HG02885 (cell line): Measurements from ENCODE around the gene AXL.
"Not testable (repeated sequence)": the region's sequence is repeated elsewhere in the genome, so short reads cannot be mapped to it uniquely, and the experiment has no call there.

ENCODE experiments used
- ATAC-seq: cut with Tn5 transposase; IDR thresholded peaks from one replicate; pipeline ENCODE4 v1.9.1; 2021; ENCODE audit warnings: mild to moderate bottlenecking; ENCODE audit not compliant: unreplicated experiment, poor library complexity

AXL gene

DNA sequence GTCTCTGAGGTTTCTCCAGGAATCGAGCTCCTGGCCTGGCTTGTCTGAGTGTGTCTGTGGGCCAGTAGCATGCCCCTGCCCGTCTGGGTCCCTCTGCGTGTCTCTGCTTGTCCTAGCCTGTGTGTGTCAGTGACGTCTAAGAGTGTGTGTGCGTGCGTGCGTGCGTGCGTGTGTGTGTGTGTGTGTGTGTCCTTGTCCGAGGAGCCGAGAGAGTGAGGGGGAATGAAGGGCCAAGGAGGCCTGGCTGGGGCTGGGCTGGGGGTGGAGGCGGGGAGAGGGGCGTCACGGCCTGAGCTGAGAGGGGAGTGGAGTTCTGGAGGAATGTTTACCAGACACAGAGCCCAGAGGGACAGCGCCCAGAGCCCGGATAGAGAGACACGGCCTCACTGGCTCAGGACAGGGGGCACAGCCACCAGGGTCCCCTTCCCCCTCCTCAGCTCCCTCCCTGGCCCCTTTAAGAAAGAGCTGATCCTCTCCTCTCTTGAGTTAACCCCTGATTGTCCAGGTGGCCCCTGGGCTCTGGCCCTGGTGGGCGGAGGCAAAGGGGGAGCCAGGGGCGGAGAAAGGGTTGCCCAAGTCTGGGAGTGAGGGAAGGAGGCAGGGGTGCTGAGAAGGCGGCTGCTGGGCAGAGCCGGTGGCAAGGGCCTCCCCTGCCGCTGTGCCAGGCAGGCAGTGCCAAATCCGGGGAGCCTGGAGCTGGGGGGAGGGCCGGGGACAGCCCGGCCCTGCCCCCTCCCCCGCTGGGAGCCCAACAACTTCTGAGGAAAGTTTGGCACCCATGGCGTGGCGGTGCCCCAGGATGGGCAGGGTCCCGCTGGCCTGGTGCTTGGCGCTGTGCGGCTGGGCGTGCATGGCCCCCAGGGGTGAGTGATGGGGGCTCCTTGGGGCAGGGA lies at the start of gene AXL:
Gene AXL, plus strand, starts transcription at position 609 of the 893 bp plus-strand sequence. Its CDS starts 170 bp downstream, at position 779.
- ATAC-seq, result no peak

DNA sequence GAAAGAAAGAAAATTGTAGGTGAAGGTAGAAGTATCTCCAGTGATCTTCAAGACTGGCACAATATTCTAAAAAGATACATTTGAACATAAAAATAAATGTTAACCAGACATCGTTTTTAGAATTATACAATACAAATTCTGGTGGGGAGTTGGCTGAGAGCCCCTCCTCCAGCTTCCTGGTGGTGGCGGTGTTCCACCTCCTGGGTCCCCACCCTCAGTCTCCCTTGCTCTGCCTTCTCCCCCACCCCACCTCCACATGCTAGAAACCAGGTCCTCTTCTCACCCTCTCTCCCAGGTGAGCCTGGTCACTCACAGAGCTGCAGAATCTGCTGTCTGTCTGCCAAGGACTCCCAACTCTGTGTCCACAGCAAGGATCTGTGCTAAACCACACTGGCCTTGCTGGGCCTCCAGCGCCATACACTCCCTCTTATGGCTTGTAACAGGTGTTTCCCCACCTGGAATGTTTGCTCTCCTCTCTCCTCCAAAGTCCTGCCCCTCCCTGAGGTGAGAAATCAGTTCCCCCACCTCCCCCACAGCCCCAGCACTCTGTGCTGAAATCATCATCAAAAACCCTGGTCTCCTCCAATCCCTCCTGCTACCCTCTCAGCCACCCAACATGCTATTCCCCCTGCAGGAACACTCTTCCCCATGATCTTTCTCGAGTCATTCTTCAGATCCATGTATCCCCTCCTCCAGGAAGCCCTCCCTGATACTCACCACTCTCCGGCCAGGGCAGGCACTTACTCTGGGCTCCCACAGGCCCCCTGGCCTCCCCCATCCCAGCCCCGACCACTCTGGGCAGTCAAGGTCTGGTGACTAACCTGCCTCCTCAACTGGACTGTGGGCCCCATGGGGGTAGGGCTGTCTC lies 46.5 kb upstream of the AXL start:
- ATAC-seq, result no peak

DNA sequence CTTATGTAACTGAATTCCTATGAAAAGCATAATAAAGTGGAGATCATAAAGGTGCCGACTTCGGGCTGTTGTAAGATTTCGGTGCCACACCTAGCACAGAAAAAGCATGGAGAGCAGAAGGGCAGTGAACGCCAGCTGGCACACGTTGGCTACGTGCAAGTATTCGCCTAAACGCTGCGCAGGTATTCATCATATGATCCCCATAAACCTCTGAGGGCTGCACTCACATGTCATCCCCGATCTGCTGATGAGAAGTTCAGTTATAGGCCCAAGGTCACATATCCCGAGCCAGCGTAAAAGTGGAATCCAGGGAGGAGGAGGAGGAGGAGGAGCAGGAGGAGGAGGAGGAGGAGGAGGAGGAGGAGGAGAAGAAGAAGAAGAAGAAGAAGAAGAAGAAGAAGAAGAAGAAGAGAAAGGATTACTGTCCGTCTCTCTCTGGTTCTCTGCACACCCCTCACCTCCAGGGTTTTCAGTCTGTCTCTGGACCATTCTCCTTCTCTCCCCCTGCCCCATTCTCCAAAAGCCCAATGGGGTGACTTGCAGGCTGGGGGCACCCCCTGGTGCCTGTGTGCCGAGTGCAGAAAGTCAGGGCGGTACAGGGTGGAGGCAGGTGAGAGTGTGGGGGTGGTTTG lies 44.6 kb upstream of the AXL start:
- no peak for ATAC-seq

DNA sequence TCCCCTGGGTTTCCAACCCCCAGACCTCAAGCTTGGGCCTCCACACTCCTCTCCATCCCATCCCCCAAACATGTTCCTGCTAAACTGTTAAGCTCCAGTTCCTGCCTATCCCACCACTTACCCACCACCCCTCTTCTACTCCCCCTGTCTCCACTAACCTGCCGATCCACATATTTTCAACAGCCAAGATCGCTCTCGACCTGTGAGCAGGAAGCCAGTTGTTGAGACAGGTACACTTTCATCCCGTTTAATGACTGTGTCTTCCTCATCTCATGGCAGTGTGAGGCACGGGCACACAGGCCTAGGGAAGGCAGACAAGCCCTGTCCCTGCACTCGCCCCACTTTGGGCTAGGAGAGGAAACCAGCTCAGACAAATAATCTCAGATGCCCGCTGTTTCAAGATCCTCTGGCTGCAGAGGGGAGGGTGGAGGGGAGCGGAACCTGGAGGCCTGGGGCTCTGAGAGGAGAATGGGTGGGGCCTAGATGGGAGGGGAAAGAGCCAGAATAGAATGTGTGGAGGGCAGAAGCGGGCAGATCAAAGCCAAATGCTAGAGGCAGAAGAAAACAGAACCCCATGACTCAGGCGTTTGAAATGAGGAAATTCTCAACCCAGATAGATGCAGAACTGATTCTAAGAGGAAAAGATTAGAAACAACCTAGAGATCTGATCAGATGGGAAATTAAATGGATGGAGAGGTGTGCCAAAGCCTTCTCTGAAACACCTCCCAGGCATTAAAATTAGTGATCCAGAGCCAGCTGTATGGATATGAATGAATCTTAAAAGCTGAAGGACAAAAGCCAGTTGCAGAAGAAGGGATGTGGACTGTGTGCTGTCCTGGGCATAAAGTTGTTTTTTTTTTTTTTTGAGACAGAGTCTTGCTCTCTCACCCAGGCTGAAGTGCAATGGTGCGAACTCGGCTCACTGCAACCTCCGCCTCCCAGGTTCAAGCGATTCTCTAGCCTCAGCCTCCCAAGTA lies 42.9 kb upstream of the AXL start:
- ATAC-seq, result no peak

DNA sequence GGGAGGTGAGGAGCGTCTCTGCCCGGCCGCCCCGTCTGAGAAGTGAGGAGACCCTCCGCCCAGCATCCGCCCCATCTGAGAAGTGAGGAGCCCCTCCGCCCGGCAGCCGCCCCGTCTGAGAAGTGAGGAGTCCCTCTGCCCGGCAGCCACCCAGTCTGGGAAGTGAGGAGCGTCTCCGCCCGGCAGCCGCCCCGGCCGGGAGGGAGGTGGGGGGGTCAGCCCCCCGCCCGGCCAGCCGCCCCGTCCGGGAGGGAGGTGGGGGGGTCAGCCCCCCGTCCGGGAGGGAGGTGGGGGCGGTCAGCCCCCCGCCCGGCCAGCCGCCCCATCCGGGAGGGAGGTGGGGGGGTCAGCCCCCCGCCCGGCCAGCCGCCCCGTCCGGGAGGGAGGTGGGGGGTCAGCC lies 38.9 kb upstream of the AXL start:
- ATAC-seq, result not testable (repeated sequence)

DNA sequence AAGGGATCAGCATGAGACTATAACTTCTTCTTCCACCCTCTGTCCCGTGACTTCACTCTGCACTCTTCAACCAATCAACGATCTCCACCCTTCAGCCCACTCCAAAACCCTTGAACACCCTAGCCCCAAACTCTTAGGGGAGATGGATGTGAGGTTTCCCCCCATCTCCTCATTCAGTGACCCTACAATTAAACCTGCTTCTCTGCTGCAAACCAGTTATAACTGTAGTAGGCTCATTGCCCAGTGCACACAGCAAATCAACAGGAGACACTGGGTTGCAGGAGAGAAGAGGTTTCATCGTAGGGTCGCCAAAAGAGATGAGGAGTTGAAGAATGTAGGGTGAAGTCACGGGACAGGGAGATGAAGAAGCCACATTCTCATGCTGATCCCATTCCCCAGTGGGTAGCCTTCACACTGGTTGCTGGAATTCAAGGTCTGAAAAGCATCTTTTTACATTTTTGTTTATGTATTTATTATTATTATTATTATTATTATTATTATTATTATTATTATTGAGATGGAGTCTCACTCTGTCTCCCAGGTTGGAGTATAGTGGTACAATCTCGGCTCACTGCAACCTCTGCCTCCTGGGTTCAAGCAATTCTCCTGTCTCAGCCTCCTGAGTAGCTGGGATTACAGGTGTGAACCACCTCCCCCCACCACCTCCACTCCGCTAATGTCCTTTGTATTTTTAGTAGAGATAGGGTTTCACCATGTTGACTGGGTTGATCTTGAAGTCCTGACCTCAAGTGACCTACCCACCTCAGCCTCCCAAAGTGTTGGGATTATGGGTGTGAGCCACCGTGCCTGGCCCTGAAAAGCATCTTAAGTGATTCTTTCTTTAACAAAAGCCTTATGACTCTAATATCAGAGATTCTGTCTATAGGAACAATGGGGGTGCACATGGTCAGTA lies 31.8 kb upstream of the AXL start:
- no peak for ATAC-seq

DNA sequence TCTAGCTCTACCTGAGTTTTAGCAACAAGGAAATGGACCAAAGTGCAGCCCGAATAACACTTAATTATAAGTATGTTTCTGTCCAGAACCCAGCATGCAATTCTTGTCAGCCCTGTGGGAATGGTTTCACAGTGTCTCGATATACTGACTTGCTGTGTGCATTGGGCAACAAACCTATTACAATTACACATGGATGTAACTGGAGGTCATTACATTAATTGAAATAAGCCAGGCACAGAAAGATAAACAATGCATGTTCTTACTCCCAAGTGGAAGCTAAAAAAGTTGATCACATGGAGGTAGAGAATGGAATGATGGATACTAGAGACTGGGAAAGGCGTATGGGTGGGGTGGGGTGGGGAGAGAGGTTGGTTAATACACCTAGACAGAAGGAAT lies 31.1 kb upstream of the AXL start:
- no peak for ATAC-seq

DNA sequence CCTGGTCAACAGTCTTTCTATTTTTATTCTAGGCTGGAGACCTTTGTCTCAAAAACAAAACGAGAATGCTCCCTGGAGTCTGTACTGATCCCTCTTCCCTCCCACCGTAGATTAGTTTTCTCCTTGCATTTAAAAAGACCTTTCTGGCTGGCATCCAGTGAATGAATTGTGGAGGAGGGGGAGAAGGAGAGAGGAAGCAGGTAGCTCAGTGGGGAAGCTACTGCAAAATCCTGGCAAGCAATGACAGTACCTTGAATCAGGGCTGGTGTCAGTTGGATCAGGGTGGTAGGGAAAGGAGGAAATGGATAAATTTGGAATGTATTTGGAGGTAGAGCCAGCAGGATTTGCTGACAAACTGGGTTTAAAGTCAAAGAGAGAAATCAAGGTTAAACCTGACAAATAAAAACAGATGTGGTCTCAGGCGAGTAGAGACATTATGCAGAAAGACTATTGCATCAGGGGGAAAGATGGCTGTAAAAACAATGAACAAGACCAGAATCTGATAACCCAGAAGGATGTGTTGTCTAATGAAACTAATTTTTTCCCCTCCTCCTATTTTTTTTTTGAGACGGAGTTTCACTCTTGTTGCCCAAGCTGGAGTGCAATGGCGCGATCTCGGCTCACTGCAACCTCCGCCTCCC lies 29.5 kb upstream of the AXL start:
- no peak for ATAC-seq

DNA sequence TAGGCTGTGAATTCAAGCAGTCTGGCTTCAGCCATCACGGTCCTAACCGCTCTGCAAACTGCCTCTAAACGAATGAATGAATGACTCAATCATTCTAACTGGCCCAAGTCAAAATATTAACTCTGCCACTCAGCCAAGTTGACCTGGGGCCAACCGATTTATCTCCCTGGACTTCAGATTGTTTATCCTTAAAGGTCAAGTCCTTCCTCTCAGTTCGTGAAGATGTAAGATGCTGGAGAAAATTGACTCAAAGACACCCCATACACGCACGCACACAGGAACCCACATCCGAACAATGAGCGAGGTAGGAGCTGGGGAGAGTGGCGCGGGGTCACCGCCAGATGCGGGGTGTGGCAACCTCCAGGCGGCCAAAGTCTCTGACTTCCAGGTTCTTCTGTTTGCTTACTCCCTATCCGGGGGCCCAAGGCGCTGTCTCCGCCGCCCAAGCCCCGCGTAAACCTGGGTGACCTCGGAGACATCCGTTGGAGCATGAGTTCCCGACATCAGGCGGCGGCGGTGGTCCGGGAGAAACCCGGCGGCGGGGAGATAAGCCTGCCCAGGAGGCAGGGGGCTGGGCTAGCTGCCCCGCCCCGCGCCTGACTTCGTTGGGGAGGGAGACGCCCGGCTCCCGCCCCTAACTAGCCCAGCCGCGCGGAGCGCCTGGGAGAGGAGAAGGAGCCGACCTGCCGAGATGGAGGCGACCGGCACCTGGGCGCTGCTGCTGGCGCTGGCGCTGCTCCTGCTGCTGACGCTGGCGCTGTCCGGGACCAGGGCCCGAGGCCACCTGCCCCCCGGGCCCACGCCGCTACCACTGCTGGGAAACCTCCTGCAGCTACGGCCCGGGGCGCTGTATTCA lies 26.2 kb upstream of the AXL start, which contains the start of gene CYP2S1:
Gene CYP2S1, plus strand, starts transcription at position 646 of the 856 bp plus-strand sequence. Its CDS starts 46 bp downstream, at position 692.
- no peak for ATAC-seq

DNA sequence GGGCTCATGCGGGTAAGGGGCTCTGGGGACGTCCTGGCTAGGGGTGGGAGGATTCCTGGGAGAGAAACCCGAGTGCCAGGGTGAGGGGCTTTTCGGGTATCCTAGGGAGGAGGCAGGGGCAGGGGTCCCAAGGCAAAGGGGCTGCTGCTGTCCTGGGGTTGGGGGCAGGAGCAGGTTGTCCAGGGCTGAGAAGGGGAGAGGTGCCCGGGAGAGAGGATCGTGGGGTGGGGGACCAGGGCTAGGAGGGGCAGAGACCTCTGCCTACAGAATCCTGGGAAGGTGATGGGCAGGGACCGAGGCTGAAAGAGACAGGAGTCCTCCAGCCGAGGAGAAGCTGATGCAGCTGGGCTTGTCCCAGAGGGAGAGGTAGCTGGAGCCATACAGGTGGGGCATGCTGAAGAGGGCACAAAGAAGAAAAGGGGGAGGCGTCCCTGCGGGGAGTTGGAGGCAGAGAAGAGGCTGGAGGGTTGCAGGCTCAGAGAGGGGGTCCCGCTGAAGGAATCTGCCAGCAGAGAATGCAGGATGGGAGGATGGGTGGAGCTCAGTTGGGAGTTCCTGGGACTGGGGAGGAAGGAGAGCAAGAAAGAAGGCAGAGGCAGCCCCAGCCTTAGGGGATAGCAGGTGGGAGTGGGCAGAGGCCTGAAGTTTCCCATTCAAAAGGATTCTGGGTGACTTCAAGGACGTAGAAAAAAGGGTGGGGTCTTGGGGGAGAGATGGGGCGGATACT lies 25.4 kb upstream of the AXL start:
- no peak for ATAC-seq

DNA sequence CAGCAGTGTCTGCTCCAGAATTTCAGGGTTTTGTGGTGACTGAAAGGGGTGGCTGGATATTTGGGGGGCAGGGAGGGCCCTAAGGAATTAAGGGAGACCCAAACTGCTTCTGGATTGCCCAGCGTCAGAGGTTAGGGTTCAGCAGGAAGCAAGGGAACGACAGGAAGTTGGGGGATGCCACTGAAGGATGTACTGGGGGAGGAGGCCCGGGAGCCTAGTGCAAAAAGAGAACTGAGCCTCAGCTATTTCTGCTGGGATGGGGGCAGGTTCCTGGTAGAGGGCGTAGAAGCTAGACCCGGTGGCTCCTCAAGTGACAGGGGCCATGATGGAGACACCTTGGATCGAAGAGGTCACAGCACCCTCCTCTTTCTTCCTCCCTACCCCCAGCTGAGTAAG lies 24.9 kb upstream of the AXL start:
- no peak for ATAC-seq

DNA sequence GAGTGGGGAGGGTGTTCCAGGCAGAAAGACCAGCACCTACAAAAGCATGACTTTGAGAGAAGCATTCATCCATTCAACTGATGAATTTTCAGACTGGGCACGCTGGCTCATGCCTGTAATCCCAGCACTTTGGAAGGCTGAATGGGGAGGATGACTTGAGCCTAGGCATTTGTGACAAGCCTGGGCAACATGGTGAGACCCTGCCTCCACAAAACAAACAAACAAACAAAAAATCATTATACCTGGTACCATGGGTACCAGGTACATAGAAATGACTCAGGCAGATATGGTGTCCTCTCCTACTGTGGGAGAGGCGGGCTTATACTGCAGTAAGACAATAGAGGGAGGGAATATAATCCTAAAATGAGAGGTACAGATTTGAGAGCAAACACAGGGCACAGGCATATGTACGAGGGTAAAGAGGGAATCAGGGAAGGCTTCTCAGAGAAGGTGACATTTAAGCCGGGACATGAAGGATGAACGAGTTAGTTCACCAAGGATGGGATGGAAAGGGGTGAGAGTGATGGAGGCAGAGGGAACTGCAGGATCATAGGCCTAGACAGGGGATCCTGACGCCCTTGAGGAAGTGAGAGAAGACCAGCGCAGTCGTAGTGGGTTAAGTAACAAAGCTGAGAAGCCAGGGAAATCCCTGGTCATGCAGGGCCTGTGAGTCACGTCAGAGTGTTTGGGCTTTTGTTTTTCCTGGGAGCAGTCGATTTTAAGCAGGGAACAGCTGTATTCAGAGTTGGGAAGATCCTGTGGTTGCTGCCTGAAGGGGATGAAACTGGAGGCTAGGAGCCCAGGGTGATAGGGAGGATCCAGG lies 23.1 kb upstream of the AXL start:
- no peak for ATAC-seq

DNA sequence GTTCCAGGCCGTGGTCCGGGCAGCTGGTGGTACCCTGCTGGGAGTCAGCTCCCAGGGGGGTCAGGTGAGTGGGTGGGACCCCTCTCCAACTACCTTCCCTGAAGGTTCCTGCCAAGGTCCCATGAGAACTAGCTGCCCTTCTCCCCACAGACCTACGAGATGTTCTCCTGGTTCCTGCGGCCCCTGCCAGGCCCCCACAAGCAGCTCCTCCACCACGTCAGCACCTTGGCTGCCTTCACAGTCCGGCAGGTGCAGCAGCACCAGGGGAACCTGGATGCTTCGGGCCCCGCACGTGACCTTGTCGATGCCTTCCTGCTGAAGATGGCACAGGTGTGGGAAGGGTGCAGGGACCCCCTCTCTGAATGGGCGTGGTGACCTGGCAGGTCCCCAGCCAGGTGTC lies 20.5 kb upstream of the AXL start:
- no peak for ATAC-seq

DNA sequence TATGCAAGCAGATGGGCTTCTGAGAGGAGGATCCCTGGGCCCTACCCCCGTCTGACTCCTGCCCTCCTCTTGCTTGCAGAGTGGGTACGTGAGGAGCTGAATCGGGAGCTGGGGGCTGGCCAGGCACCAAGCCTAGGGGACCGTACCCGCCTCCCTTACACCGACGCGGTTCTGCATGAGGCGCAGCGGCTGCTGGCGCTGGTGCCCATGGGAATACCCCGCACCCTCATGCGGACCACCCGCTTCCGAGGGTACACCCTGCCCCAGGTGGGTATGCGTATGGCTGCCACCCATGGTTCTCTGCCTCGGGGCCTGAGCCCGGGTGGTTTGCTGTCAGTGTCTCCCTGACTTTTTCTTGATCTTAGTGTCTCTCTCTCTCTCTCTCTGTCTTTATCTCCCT lies 15.7 kb upstream of the AXL start:
- no peak for ATAC-seq

DNA sequence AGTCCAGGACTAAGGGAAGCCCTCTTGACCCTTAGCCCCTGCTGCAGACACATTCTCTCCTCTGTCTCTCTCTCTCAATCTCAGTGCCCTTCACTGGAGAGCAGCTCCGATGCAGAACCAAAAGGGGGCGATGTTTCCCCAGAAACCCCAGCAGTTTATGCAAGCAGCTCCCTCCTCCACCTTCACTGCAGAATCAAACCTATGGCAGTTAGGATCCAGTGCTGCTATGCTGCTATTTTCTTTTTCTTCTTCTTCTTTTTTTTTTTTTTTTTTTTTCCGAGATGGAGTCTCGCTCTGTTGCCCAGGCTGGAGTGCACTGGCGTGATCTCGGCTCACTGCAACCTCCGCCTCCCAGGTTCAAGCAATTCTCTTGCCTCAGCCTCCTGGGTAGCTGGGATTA lies 14.7 kb upstream of the AXL start:
- ATAC-seq, result not testable (repeated sequence)

DNA sequence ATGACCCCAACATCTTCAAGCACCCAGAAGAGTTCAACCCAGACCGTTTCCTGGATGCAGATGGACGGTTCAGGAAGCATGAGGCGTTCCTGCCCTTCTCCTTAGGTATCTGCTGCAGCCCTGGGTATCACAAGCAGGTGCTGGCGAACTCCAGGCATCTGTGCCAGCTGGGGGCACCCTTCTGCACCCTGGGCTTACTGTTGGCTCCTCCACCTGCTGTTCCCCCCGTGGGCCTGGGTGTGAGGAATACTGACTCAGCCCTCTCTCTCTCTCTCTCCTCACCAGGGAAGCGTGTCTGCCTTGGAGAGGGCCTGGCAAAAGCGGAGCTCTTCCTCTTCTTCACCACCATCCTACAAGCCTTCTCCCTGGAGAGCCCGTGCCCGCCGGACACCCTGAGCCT lies 13.0 kb upstream of the AXL start:
- ATAC-seq, result no peak
